Fibroblast of upper back skin (primary cell): ENCODE measurements around the gene EPAS1.
"Not testable (repeated sequence)": the region's sequence is repeated elsewhere in the genome, so short reads cannot be mapped to it uniquely, and the experiment has no call there.

ENCODE experiments used
- DNase-seq: peaks from one replicate; pipeline ENCODE4 v3.0.0-alpha.2; 2013

EPAS1 gene

DNA sequence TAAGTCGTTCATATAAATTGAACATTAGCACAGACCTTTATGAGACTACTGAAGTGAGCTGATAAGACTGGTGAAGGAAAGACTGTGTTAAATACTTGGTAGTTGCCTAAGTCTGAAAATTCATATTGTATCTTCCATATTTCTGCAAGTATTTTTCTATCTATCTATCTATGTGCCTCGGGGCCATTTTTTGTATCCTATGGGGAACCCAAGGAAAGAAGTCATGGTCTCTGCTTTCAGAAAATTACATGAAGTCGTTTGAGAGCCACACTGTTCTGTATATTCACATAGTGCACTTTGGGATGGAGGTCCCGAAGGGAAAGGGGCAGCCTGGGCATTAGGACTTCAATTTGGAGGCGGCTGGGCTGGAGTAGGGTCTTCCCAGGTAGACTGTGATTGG is 89.6 kb downstream of the EPAS1 start:
- no peak for DNase-seq

GRCh38 chr2:46387292-46387691 is 90.1 kb downstream of the EPAS1 start:
- no peak for DNase-seq

GRCh38 chr2:46387886-46388515 is 90.8 kb downstream of the EPAS1 start:
- DNase-seq, result no peak

DNA sequence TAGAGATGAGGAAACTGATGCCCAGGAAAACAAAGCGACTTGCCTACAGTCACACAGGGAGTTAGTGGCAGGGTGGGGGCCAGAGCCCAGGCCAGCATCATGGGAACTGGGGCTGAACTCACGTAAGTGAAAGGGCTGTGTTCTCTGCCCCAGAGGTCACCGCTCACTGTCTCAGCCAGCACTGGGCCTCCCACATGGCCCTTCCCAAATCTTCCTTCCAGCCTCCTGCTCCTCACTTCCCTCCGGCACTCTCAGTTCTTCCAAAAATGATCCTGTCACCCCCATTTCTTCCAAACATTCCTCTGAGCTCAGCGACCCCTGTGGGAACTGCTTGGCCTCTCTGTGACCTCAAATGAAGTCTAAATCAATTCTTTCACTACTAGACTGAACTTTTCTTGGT is 91.7 kb downstream of the EPAS1 start:
- no peak for DNase-seq

DNA sequence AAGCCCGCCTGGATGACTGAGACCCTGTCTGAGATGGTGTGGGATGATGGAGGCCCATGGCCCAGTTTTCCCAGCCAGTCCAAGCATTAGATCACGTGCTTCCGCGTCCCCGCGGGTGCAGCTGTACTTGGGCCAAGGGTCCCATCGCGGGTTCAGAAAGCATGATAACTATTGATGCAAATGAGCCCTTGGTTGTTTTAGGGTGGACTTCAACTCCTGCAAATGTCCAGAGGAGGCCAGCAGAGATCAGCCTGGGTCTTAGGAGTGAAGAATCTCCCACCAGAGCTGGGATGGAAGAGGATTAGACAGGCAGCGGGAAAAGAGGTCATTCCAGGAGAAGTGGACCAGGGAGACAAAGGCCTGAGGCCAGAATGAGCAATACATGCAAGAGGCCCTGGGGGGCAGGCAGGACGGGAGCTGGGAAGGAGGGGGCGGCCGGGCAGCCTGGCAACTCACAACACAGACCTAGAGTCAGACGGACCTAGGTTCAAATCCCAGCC is 92.3 kb downstream of the EPAS1 start:
- no peak for DNase-seq

DNA sequence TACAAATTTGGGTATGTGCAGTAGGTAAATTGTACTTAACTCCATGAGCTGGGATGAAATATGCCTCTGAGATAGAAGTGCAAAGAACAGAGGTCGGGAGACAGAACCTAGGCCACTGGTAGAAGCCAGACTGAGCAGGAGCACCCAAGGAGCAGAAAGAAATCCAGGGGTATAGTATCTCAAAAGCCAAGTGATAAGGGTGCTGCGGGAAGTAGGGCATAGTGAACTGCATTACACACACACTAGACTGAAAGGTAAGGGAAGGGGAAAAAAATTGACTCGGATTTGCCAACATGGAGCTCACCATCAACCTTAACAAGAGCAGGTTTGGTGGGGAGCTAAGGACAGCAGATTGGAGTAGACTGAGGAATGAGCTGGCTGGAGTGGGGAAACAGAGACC is 92.8 kb downstream of the EPAS1 start:
- no peak for DNase-seq

DNA sequence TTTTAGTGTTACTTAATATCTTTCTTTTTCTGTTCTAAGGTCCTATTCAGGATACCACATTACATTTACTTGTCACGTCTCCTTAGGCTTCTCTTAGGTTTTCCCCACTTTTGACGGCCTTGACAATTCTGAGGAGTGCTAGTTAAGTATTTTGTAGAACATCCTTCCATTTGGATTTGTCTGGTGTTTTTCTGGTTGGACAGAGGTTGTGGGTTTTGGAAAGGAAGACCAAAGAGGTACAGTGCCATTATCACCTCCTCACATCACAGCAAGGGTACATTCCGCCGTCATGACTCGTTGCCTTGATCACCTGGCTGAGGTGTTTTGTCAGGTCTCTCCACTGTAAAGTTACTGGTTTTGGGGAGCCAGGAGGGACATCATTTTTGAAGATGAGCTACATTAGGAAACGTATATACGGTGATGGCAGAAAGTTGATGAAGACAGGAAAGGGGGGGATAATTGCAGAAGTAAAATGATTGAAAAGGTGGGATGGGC is 93.7 kb downstream of the EPAS1 start:
- no peak for DNase-seq

GRCh38 chr2:46392561-46393346 is 95.5 kb downstream of the EPAS1 start:
- DNase-seq, result no peak

GRCh38 chr2:46393347-46393820 is 96.2 kb downstream of the EPAS1 start:
- no peak for DNase-seq

GRCh38 chr2:46393865-46394264 is 96.7 kb downstream of the EPAS1 start:
- DNase-seq, result no peak

DNA sequence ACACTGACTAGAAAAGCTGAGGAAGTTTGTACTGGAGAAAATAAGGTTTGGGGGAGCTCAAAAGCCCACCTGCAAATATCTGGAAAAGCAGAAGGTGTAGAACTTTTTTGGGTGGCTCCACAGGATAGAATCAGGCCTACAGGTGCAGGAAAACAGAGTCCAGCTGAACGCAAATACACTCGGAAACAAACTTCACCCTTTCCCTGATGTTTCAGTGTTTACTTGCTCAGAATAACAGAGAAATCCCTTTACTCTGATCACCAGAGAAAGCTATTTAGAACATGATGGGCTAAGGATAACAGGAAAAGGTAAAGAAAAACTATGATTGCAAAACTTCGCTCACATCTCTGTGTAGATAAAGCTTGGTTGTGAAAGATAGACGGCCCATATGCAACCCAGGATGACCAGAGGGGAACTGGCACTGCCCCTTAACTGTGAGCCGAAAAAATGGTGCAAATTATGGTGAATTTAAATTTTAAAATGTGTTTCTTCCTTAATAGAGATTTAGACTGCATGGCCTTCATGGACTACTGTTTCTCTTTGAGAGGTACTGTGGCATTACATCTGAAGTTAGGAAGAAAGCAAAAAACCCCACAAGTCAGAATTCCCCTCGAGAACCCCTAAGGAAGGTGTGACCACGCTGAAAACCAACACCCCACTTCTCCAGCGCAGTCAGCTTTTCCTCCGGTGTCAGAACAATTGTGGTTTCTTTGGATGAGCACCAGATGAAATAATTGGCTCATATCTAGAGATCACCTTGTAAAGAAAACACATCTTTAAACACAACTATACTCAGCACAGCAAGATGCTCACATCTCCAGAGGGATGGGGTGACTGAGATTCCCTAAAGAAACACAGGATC is 97.7 kb downstream of the EPAS1 start:
- no peak for DNase-seq

DNA sequence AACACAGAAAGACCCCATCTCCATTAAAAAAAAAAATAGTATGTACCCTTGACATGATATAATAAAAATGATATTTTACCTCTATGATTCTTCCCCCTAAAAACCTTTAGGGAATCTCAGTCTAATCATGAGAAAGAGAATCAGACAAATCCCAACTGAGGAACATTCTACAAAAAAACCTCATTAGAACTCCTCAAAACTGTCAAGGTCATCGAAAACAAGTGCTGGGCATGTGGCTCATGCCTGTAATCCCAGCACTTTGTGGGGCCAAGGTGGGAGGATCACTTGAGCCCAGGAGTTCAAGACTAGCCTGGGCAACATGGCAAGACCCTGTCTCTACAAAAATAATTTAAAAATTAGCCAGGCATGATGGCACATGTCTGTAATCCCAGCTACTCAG is 98.5 kb downstream of the EPAS1 start:
- not testable (repeated sequence) for DNase-seq

DNA sequence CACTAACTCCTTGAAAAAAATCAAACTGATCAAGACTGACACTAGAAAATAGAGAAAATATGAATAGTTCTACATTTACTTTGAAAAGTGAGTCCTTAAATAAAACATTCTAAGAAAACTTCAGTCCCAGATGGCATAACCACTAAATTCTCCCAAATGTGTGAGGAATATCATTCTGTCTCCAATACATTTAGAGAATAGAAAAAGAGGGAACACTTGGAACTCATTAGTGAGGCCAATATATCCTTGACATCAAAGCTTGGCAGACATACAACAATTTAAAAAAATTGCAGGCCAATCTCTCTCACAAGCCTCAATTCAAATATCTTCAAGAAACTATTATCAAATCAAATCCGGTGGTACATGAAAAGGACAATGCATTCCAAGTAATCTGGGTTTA is 102.8 kb downstream of the EPAS1 start:
- peak; percentile 18 for DNase-seq

DNA sequence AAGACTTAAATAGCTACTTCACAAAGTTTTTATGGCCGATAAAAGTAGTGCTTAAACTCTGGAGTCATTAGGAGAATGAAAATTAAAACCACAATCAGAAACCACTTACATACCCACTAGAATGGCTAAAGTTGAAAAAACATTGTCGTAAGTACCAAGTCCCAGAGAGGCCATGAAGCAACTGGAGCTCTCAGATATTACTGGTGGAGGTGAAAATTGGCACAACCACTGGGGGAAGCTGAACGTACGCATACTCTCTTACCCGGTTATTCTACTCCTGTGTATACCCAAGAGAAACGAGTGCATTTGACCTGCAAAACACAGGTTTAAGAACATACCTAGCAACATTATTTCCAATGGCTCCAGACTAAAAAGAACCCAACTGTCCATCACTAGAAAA is 105.7 kb downstream of the EPAS1 start:
- DNase-seq, result no peak

DNA sequence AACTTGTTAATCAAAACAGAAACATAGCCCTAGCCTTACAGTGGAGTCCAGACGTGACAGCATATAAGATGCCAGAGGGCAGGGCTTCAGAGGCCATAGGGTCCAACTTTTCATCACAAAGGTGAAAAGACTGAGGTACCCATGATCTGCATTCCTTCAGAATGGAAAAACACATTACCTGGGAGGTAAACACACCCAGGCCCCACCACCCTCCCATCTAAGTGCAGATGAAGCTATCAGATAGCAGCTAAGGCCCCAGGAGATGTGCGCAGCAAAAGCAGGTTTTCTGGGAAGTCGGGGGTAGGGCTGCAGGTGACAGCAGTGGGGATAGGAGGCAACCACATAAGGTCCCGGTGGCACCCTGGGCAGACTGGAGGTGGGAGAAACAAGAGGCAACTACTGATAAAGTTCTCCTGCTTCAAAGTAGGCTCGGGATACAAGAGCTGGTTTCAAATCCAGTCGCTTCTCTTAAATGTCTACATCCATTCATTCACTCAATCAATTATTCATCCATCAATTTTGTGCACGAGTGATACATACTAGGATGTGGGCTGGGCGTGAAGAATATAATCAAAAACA is 107.1 kb downstream of the EPAS1 start:
- no peak for DNase-seq

DNA sequence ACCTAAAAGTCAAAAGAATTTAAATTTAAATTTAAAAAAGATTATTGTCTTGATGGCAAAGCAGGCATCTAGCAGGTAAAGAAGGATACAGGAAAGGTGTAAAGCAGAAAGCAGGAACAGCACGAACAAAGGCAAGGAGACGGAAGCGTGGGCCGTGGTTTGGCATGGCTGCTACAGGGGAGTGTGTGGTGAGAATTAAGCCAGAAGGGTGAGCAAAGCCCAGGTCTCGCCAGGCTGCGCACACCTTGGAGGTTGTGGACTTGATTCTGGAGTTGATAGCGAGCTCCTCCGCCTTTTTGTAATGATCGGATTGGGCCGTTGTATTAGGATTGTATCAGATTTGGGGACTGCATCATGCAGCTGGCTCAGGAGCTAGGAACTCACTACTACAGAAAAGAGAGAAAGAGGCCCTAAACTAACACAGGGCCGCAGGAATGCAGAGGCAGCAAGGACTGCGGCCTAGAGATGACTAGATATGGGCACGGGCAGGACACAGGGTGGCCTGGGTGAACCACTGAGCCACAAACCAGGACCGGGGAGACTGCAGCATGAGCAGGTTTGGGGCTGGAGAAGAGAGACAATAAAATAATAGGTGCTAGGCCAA is 110.7 kb downstream of the EPAS1 start:
- DNase-seq, result no peak

GRCh38 chr2:46409756-46410155 is 112.5 kb downstream of the EPAS1 start:
- DNase-seq, result no peak

GRCh38 chr2:46410273-46411244 is 113.4 kb downstream of the EPAS1 start:
- DNase-seq, result no peak

DNA sequence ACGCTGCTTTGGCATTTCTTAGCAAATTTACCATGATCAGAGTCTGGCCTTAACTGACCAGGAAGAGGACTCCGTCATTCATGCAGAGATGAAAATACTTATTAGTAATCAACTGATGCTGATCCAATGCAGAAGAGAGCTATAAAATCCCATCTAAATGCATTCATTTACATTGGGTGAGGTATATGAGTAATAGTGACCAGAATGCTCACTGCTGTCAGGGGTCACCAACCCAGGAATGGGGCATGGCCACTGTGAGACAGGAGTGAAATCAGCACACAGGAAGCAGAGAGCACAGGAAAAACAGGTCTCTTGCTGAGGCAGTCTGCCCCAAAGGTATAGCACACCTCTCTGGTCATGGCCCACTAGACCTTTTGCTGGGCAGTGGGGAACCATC is 114.0 kb downstream of the EPAS1 start:
- no peak for DNase-seq

DNA sequence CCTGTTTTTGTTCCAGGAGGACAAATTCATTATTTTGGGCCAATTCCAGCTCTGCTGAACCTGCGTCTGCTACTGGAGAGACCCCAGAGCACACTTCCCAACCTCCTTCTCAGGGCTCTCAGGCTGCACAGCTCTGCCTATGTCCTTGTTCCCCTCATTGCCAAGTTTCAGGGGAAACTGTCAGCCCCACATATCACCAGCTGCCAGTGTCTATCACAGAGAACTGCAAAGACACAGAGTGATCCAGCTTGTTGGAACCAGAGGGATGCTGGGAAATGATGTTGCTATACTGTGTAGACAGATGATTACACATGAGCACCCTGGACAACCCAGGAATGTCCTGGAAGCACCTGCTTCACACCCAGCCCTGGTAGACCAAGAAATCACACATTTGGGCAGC is 114.8 kb downstream of the EPAS1 start:
- no peak for DNase-seq

- no peak for DNase-seq
Measured at GRCh38 chr2:46413111-46413510, 115.9 kb downstream of the EPAS1 start.
